GM23338 (cell line): ENCODE measurements around the gene PAF1. TPM values are rescaled to one million over a fixed set of nuclear protein-coding genes. Genes with fewer than 3 reads are reported as not detected.

Source experiments
- ATAC-seq: fragments of 200-7000 bp; cut with Tn5 transposase; 3 replicates; pipeline ENCODE4 v1.9.1; 2020
- DNase-seq: peaks from one replicate; pipeline ENCODE4 v3.0.0-alpha.2; 2015; ENCODE audit warnings: low spot score
- H2AFZ ChIP-seq: fragments of 200-600 bp; sonication (generic); 2 replicates; pipeline ENCODE4 v1.8.0; 2016; ENCODE audit warnings: antibody characterized with exemption, mild to moderate bottlenecking, moderate library complexity
- H3F3A ChIP-seq: fragments of 200-600 bp; sonication (generic); replicated peaks from 2 replicates; pipeline ENCODE4 v1.8.0; 2017; ENCODE audit warnings: antibody characterized with exemption, mixed run types, low read depth
- H3K27ac ChIP-seq: fragments of 200-600 bp; sonication (generic); 2 replicates; pipeline ENCODE4 v1.6.1; 2016; ENCODE audit warnings: low read depth
- H3K27me3 ChIP-seq: fragments of 200-600 bp; sonication (generic); 2 replicates; pipeline ENCODE4 v1.8.0; 2016; ENCODE audit warnings: mild to moderate bottlenecking, mixed run types, moderate library complexity; ENCODE audit not compliant: insufficient read depth
- H3K36me3 ChIP-seq: fragments of 200-600 bp; sonication (generic); 2 replicates; pipeline ENCODE4 v1.8.0; 2016; ENCODE audit warnings: mild to moderate bottlenecking; ENCODE audit not compliant: insufficient read depth
- H3K4me1 ChIP-seq: fragments of 200-600 bp; sonication (generic); 2 replicates; pipeline ENCODE4 v1.8.0; 2016; ENCODE audit warnings: mild to moderate bottlenecking, moderate library complexity; ENCODE audit not compliant: insufficient read depth
- H3K4me2 ChIP-seq: fragments of 200-600 bp; sonication (generic); 2 replicates; pipeline ENCODE4 v1.7.1; 2017; ENCODE audit warnings: mixed run types
- H3K4me3 ChIP-seq: fragments of 200-600 bp; sonication (generic); 2 replicates; pipeline ENCODE4 v1.6.1; 2016; ENCODE audit warnings: mixed run types
- H3K79me2 ChIP-seq: fragments of 200-600 bp; sonication (generic); replicated peaks from 2 replicates; pipeline ENCODE4 v1.8.0; 2017; ENCODE audit warnings: mild to moderate bottlenecking; ENCODE audit not compliant: insufficient read depth
- H3K9me2 ChIP-seq: fragments of 200-600 bp; sonication (generic); 2 replicates; pipeline ENCODE4 v1.8.0; 2017; ENCODE audit not compliant: insufficient read depth
- H4K20me1 ChIP-seq: fragments of 200-600 bp; sonication (generic); replicated peaks from 2 replicates; pipeline ENCODE4 v1.8.0; 2017; ENCODE audit warnings: mild to moderate bottlenecking; ENCODE audit not compliant: insufficient read depth
- H3K27ac Mint-ChIP-seq: 2 replicates; pipeline ENCODE4 v1.8.0; 2020; ENCODE audit warnings: inconsistent platforms, mild to moderate bottlenecking, moderate library complexity, mixed read lengths
- H3K27me3 Mint-ChIP-seq: 3 replicates; pipeline ENCODE4 v1.8.0; 2022; ENCODE audit warnings: low read depth, mild to moderate bottlenecking, moderate library complexity, mixed read lengths, inconsistent platforms; ENCODE audit not compliant: insufficient read depth, poor library complexity
- H3K36me3 Mint-ChIP-seq: 3 replicates; pipeline ENCODE4 v1.8.0; 2021; ENCODE audit warnings: low read depth, mild to moderate bottlenecking, inconsistent platforms, moderate library complexity, mixed read lengths
- H3K4me1 Mint-ChIP-seq: 3 replicates; pipeline ENCODE4 v1.8.0; 2020; ENCODE audit warnings: mild to moderate bottlenecking, inconsistent platforms, mixed read lengths
- H3K4me3 Mint-ChIP-seq: 3 replicates; pipeline ENCODE4 v1.8.0; 2021; ENCODE audit warnings: moderate library complexity, mild to moderate bottlenecking, inconsistent platforms, mixed read lengths
- H3K9me3 Mint-ChIP-seq: 3 replicates; pipeline ENCODE4 v1.8.0; 2020; ENCODE audit warnings: moderate library complexity, mild to moderate bottlenecking, inconsistent platforms, mixed read lengths
- CREB1 ChIP-seq: fragments of 250-450 bp; sonication (Bioruptor Pico); IDR thresholded peaks from 2 replicates; pipeline ENCODE4 v1.5.0; 2020; ENCODE audit warnings: low read depth, mild to moderate bottlenecking, moderate library complexity
- CTCF ChIP-seq, 2 experiments: fragments of 200-600 bp in 1 of 2; sonication (generic) in 1 of 2; conservative IDR thresholded peaks; 2 replicates each; pipeline versions ENCODE4 v1.5.1 to v1.6.1; 2016 to 2017; ENCODE audit warnings: antibody characterized with exemption in 2 of 2, low read depth in 2 of 2, mild to moderate bottlenecking in 2 of 2, moderate library complexity in 1 of 2
- ETS1 ChIP-seq: IDR thresholded peaks from 2 replicates; pipeline ENCODE4 v1.6.1; 2016; ENCODE audit warnings: antibody characterized with exemption
- EZH2 ChIP-seq: fragments of 200-600 bp; sonication (generic); IDR thresholded peaks from one replicate; pipeline ENCODE4 v1.8.0; 2017; ENCODE audit warnings: antibody characterized with exemption, mild to moderate bottlenecking, low read depth; ENCODE audit not compliant: unreplicated experiment
- EZH2phosphoT487 ChIP-seq: fragments of 200-600 bp; sonication (generic); IDR thresholded peaks from one replicate; pipeline ENCODE4 v1.8.1; 2018; ENCODE audit warnings: antibody characterized with exemption; ENCODE audit not compliant: unreplicated experiment
- JUNB ChIP-seq: IDR thresholded peaks from one replicate; pipeline ENCODE4 v1.6.1; 2016; ENCODE audit warnings: antibody characterized with exemption; ENCODE audit not compliant: unreplicated experiment
- NANOG ChIP-seq: IDR thresholded peaks from 2 replicates; pipeline ENCODE4 v1.6.1; 2016; ENCODE audit warnings: antibody characterized with exemption, borderline replicate concordance
- POLR2AphosphoS5 ChIP-seq: IDR thresholded peaks from 2 replicates; pipeline ENCODE4 v1.6.1; 2016; ENCODE audit warnings: antibody characterized with exemption, low read depth
- REST ChIP-seq: IDR thresholded peaks from one replicate; pipeline ENCODE4 v1.6.1; 2018; ENCODE audit warnings: antibody characterized with exemption; ENCODE audit not compliant: unreplicated experiment
- STAT1 ChIP-seq: IDR thresholded peaks from one replicate; pipeline ENCODE4 v1.6.1; 2016; ENCODE audit warnings: antibody characterized with exemption; ENCODE audit not compliant: unreplicated experiment
- ZNF114 ChIP-seq: fragments of 250-450 bp; sonication (Bioruptor Pico); IDR thresholded peaks from 2 replicates; pipeline ENCODE4 v1.5.0; 2020; ENCODE audit warnings: mild to moderate bottlenecking, moderate library complexity
- ZNF331 ChIP-seq: fragments of 250-450 bp; sonication (Bioruptor Pico); IDR thresholded peaks from 2 replicates; pipeline ENCODE4 v1.5.0; 2020; ENCODE audit warnings: low read depth, mild to moderate bottlenecking, moderate library complexity
- ZNF462 ChIP-seq: fragments of 250-450 bp; sonication (Bioruptor Pico); IDR thresholded peaks from 2 replicates; pipeline ENCODE4 v1.5.0; 2020; ENCODE audit warnings: mild to moderate bottlenecking, moderate library complexity
- polyA plus RNA-seq: library from polyadenylated mRNA; unstranded; fragments of >200 nt; fragmentation: Nextera tagmentation; extraction: Ambion mirVana; gene quantifications from 2 replicates; pipeline ENCODE4 v1.2.1, GENCODE V29; 2016
- total RNA-seq: library from RNA; depleted of rRNA; stranded (reverse); fragments of >200 nt; shearing (Covaris generic); gene quantifications from 2 replicates; pipeline ENCODE4 v1.2.3, GENCODE V29; 2014

The PAF1 gene
- total and polyA plus RNA-seq, 2 experiments from 2014 or later = 22.1 to 47.3 TPM

- H3K4me1 Mint-ChIP-seq = peaks cover 52% of the 10 kb centered on the region
- peaks cover 4% of the 10 kb centered on the region; the same call in 1 of the 2 replicates for H4K20me1 ChIP-seq
- peaks cover 23% of the 10 kb centered on the region for H3K79me2 ChIP-seq
- H2AFZ ChIP-seq = no peak overlapping the region
- H3K9me2 ChIP-seq = no peaks in the 10 kb centered on the region
- H3K4me1 ChIP-seq = peaks cover 55% of the 10 kb centered on the region
- H3K27me3 ChIP-seq = no peaks in the 10 kb centered on the region
- peaks cover 50% of the 10 kb centered on the region for H3K27me3 Mint-ChIP-seq
- peak overlapping the region; percentile 94 for H3K4me3 Mint-ChIP-seq
- H3K27ac Mint-ChIP-seq = peak overlapping the region; percentile 92
- no peak for DNase-seq
- H3K27ac ChIP-seq = peak overlapping the region; percentile 96
- peak overlapping the region; percentile 99 for H3K4me3 ChIP-seq
- no peaks in the 10 kb centered on the region for H3K36me3 ChIP-seq
- ATAC-seq = no peak
- H3K4me2 ChIP-seq = peak overlapping the region; percentile 91
- H3K9me3 Mint-ChIP-seq = peaks cover 4% of the 10 kb centered on the region; the same call in 2 of the 3 replicates
- TF ChIP-seq ETS1 (no peak; the same call in 1 of the 2 replicates), EZH2 (no peak), CTCF (conservative IDR thresholded peaks at IDR 0.05; ENCODE audit: low read depth in 2 of 2) (no peak), NANOG (no peak), EZH2phosphoT487 (no peak), JUNB (no peak), REST (no peak), STAT1 (no peak), ZNF331 (CRISPR knock-in tag) (no peak), CREB1 (CRISPR knock-in tag) (no peak), POLR2AphosphoS5 (no peak), ZNF114 (no peak), ZNF462 (CRISPR knock-in tag) (no peak)
- H3K36me3 Mint-ChIP-seq = peaks cover 17% of the 10 kb centered on the region; the same call in 2 of the 3 replicates
- peaks cover 41% of the 10 kb centered on the region for H3F3A ChIP-seq
Measured at GRCh38 chr19:39407410-39407659, 16.4 kb upstream of the PAF1 start.
